Lower leg skin (tissue), 3 donors: ENCODE measurements around the gene ZNF618.

Experiments
- CTCF ChIP-seq, 3 donors: fragments of 450-650 bp; IDR thresholded peaks; one replicate each; pipeline ENCODE4 v1.5.1; 2016; ENCODE audit warnings: antibody characterized with exemption in 3 of 3, mild to moderate bottlenecking in 3 of 3, moderate library complexity in 2 of 3
- POLR2A ChIP-seq, 2 donors: fragments of 450-650 bp; IDR thresholded peaks; one replicate each; pipeline ENCODE4 v1.6.1; 2016 to 2017; ENCODE audit warnings: antibody characterized with exemption in 2 of 2, mild to moderate bottlenecking in 1 of 2, moderate library complexity in 1 of 2

DNA sequence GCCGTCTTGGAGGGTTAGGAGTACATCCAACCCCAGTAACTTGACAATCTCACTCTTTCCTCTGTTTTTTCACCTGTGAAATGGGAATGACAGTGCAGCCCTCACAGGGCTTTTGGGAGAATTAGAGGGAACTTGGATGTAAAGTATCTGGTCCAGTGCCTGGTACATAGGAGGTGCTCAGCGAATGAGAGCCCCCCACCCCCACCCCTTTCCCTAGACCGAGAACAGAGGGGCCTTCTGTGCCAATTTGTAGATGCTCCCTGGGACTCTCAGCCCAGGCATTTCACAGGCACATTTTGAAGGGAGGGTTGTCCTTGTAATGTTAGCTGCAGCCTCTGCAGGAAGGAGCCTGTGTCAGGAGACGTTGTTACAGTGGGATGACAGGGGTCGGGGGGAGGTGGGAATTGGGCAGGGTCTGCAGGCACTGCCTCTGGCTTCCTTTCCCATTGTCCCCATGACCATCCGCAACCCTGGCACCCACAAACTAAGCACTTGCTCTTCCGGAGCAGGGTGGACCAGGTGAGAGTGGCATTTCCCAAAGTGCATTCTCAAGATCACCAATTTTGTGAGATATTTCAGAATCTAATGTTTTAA is 155.0 kb downstream of the ZNF618 start:
- TF ChIP-seq CTCF (IDR thresholded peaks at IDR 0.05) (no peak), POLR2A (IDR thresholded peaks at IDR 0.05) (no peak)
